Neural cell (in vitro differentiated cells): Measurements from ENCODE around the gene CHCHD1. TPM values are rescaled to one million over a fixed set of nuclear protein-coding genes. Genes with fewer than 3 reads are reported as not detected.
A peak's percentile ranks its signal among the peaks of the same experiment; 100 is the strongest.

ENCODE experiments used
- H2AFZ ChIP-seq: fragments of 200-600, 300-800 bp; sonication (generic), shearing (Covaris generic); 2 replicates; pipeline ENCODE4 v1.6.0; 2014; ENCODE audit warnings: low read depth, mild to moderate bottlenecking, antibody characterized with exemption, low read length, moderate library complexity
- H3F3A ChIP-seq: fragments of 200-600 bp; shearing (Covaris generic); 2 replicates; pipeline ENCODE4 v1.6.1; 2016; ENCODE audit warnings: mild to moderate bottlenecking, moderate library complexity, mixed read lengths, antibody characterized with exemption, low read length; ENCODE audit not compliant: insufficient read depth, poor library complexity, severe bottlenecking
- H3K27ac ChIP-seq: fragments of 200-600, 300-800 bp; sonication (generic), shearing (Covaris generic); 2 replicates; pipeline ENCODE4 v1.5.1; 2014; ENCODE audit warnings: mild to moderate bottlenecking, low read length, moderate library complexity
- H3K27me3 ChIP-seq: fragments of 300-800, 200-600 bp; sonication (generic), shearing (Covaris generic); 2 replicates; pipeline ENCODE4 v1.6.0; 2014; ENCODE audit warnings: mild to moderate bottlenecking, low read depth, low read length, moderate library complexity; ENCODE audit not compliant: insufficient read depth
- H3K36me3 ChIP-seq: fragments of 300-800, 200-600 bp; sonication (generic), shearing (Covaris generic); 2 replicates; pipeline ENCODE4 v1.5.1; 2014; ENCODE audit warnings: mild to moderate bottlenecking, antibody characterized with exemption, low read length, moderate library complexity; ENCODE audit not compliant: insufficient read depth
- H3K4me2 ChIP-seq: fragments of 300-800, 200-600 bp; sonication (generic), shearing (Covaris generic); 2 replicates; pipeline ENCODE4 v1.6.0; 2014; ENCODE audit warnings: mild to moderate bottlenecking, low read length
- H3K4me3 ChIP-seq: fragments of 300-800, 200-600 bp; sonication (generic), shearing (Covaris generic); 2 replicates; pipeline ENCODE4 v1.5.1; 2014; ENCODE audit warnings: mild to moderate bottlenecking, low read length, moderate library complexity
- H3K79me2 ChIP-seq: fragments of 200-600 bp; shearing (Covaris generic); replicated peaks from 2 replicates; pipeline ENCODE4 v1.6.0; 2014; ENCODE audit warnings: mild to moderate bottlenecking, low read length, moderate library complexity; ENCODE audit not compliant: insufficient read depth
- H3K9ac ChIP-seq: fragments of 300-800, 200-600 bp; sonication (generic), shearing (Covaris generic); 2 replicates; pipeline ENCODE4 v1.6.1; 2016; ENCODE audit warnings: mild to moderate bottlenecking, low read length, mixed read lengths
- H3K9me2 ChIP-seq: fragments of 200-600 bp; shearing (Covaris generic); 2 replicates; pipeline ENCODE4 v1.6.1; 2016; ENCODE audit warnings: mild to moderate bottlenecking, low read length, mixed read lengths; ENCODE audit not compliant: insufficient read depth
- H3K9me3 ChIP-seq: fragments of 200-600, 300-800 bp; sonication (generic), shearing (Covaris generic); 2 replicates; pipeline ENCODE4 v1.6.1; 2016; ENCODE audit warnings: mild to moderate bottlenecking, mixed run types, low read length, moderate library complexity, mixed read lengths
- H4K20me1 ChIP-seq: fragments of 200-600 bp; shearing (Covaris generic); 2 replicates; pipeline ENCODE4 v1.6.1; 2016; ENCODE audit warnings: mild to moderate bottlenecking, mixed run types; ENCODE audit not compliant: insufficient read depth
- CTCF ChIP-seq: fragments of 450-650 bp; IDR thresholded peaks from 2 replicates; pipeline ENCODE4 v1.5.1; 2014; ENCODE audit warnings: antibody characterized with exemption, mild to moderate bottlenecking, moderate library complexity; ENCODE audit not compliant: poor library complexity, severe bottlenecking
- EP300 ChIP-seq: fragments of 450-650 bp; conservative IDR thresholded peaks from 2 replicates; pipeline ENCODE4 v1.6.1; 2014; ENCODE audit warnings: antibody characterized with exemption, mild to moderate bottlenecking, moderate library complexity; ENCODE audit not compliant: poor library complexity, severe bottlenecking
- EZH2 ChIP-seq: fragments of 200-600, 300-800 bp; shearing (Covaris generic), sonication (generic); IDR thresholded peaks from 2 replicates; pipeline ENCODE4 v1.6.1; 2014; ENCODE audit warnings: antibody characterized with exemption, low read length, borderline replicate concordance, mild to moderate bottlenecking; ENCODE audit not compliant: insufficient read depth, poor library complexity, severe bottlenecking
- MXI1 ChIP-seq: fragments of 450-650 bp; conservative IDR thresholded peaks from 2 replicates; pipeline ENCODE4 v1.6.1; 2014; ENCODE audit warnings: antibody characterized with exemption, mild to moderate bottlenecking; ENCODE audit not compliant: poor library complexity, severe bottlenecking
- POLR2AphosphoS5 ChIP-seq: IDR thresholded peaks from 2 replicates; pipeline ENCODE4 v1.6.1; 2012
- RAD21 ChIP-seq: fragments of 450-650 bp; conservative IDR thresholded peaks from 2 replicates; pipeline ENCODE4 v1.6.1; 2014; ENCODE audit warnings: antibody characterized with exemption, mild to moderate bottlenecking, moderate library complexity
- REST ChIP-seq: IDR thresholded peaks from 2 replicates; pipeline ENCODE4 v1.6.1; 2012; ENCODE audit warnings: borderline replicate concordance
- SMC3 ChIP-seq: fragments of 450-650 bp; conservative IDR thresholded peaks from 2 replicates; pipeline ENCODE4 v1.6.1; 2014; ENCODE audit warnings: antibody characterized with exemption, mild to moderate bottlenecking, moderate library complexity; ENCODE audit not compliant: poor library complexity
- TAF1 ChIP-seq: IDR thresholded peaks from 2 replicates; pipeline ENCODE4 v1.6.1; 2012; ENCODE audit warnings: low read depth
- polyA plus RNA-seq: library from polyadenylated mRNA; depleted of rRNA; stranded (reverse); fragments of >200 nt; gene quantifications from 2 replicates; pipeline ENCODE4 v1.2.3, GENCODE V29; 2014

Gene CHCHD1
- polyA plus RNA-seq, 1 donor from 2014 or later = 82.5 TPM

GRCh38 chr10:73810735-73811465, 29.1 kb downstream of the CHCHD1 start:
- no peaks in the 10 kb centered on the region for H4K20me1 ChIP-seq
- no peaks in the 10 kb centered on the region for H3F3A ChIP-seq
- H3K36me3 ChIP-seq = no peaks in the 10 kb centered on the region
- no peaks in the 10 kb centered on the region for H3K27me3 ChIP-seq
- H3K9me3 ChIP-seq = no peaks in the 10 kb centered on the region
- peak overlapping the region; percentile 84 for H3K9ac ChIP-seq
- no peaks in the 10 kb centered on the region for H3K9me2 ChIP-seq
- H3K4me3 ChIP-seq = peak overlapping the region; percentile 89
- peak overlapping the region; percentile 76 for H3K4me2 ChIP-seq
- peak overlapping the region; percentile 61 for H3K27ac ChIP-seq
- TF ChIP-seq MXI1 = no peak
- no peak for TF ChIP-seq EP300
- no peak for TF ChIP-seq POLR2AphosphoS5
- H3K79me2 ChIP-seq = peaks cover 7% of the 10 kb centered on the region
- peak overlapping the region; percentile 21 for H2AFZ ChIP-seq

GRCh38 chr10:73812657-73813056, 30.8 kb downstream of the CHCHD1 start:
- TF ChIP-seq TAF1 = no peak
- TF ChIP-seq REST = no peak
- no peak for TF ChIP-seq MXI1
- TF ChIP-seq SMC3 = no peak
- no peak for TF ChIP-seq EP300
- TF ChIP-seq POLR2AphosphoS5 = no peak
- TF ChIP-seq RAD21 = no peak
- no peak for TF ChIP-seq CTCF
- Histone ChIP-seq H3F3A (no peaks in the 10 kb centered on the region), H3K4me2 (no peak overlapping the region), H3K36me3 (no peaks in the 10 kb centered on the region), H3K79me2 (peaks cover 7% of the 10 kb centered on the region), H3K9ac (no peak overlapping the region), H2AFZ (no peak overlapping the region), H4K20me1 (no peaks in the 10 kb centered on the region), H3K27ac (no peak overlapping the region), H3K27me3 (no peaks in the 10 kb centered on the region), H3K9me2 (no peaks in the 10 kb centered on the region), H3K9me3 (no peaks in the 10 kb centered on the region), H3K4me3 (no peak overlapping the region)

GRCh38 chr10:73813333-73813732, 31.5 kb downstream of the CHCHD1 start:
- no peaks in the 10 kb centered on the region for H3K27me3 ChIP-seq
- H3K36me3 ChIP-seq = no peaks in the 10 kb centered on the region
- no peak overlapping the region for H3K4me3 ChIP-seq

More at GRCh38 chr10:73813333-73813732, 31.5 kb downstream of the CHCHD1 start:
- Histone ChIP-seq H3K27ac (no peak overlapping the region), H3K9ac (no peak overlapping the region), H3K9me3 (no peaks in the 10 kb centered on the region), H3K4me2 (no peak overlapping the region), H4K20me1 (no peaks in the 10 kb centered on the region), H3K9me2 (no peaks in the 10 kb centered on the region), H3F3A (no peaks in the 10 kb centered on the region), H2AFZ (no peak overlapping the region), H3K79me2 (peaks cover 7% of the 10 kb centered on the region)
- TF ChIP-seq REST (no peak), MXI1 (no peak), EZH2 (no peak), EP300 (no peak), SMC3 (no peak), POLR2AphosphoS5 (no peak), CTCF (no peak), RAD21 (no peak), TAF1 (no peak)
